NOMO-1 treated with dmso at 0.1 percent for 144 hours (cell line): Measurements from ENCODE around the gene FCN2.
A peak's percentile ranks its signal among the peaks of the same experiment; 100 is the strongest.

ENCODE experiments used
- DNase-seq: peaks from one replicate; lab custom pipeline; 2025; ENCODE audit not compliant: unreplicated experiment; lab: John Stamatoyannopoulos, UW

Gene FCN2

DNA sequence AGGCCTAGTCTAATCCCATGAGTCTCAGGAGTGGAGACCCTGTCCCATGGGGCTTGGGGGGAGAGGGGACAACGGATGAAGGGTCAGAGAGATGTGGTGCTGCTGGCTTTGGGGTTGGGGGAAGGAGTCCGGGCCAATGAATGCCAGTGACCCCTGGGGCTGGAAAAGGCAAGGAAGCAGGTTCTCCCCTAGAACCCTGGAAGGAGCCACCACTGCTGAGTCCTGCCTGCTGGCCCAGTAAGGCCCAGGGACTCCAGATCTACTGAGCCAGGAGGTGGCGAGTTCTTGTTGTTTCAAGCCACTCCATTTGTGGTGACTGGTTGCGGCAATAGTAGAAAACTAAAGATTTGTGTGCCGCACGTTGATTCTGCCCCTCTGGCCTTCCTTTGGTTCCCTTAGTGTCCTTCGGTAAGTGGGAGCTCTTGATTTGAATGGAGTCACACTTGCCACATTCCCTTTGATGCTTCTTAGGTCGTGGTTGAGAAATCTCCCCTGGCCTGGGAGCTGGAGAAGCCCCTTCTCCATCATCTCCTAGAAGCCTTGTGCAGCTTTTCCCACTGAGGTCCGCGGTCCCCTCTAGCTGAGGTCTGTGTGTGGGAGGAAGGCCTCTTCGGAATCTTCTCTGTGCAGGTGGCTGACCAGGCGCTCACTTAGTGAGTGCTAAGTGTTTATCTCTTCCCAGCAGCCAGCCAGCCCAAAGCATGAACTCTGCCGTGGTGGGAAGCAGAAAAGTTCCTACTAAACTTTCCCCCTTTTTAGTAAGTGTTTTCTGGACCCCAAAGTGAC is 28.1 kb downstream of the FCN2 start:
- no peak for DNase-seq

DNA sequence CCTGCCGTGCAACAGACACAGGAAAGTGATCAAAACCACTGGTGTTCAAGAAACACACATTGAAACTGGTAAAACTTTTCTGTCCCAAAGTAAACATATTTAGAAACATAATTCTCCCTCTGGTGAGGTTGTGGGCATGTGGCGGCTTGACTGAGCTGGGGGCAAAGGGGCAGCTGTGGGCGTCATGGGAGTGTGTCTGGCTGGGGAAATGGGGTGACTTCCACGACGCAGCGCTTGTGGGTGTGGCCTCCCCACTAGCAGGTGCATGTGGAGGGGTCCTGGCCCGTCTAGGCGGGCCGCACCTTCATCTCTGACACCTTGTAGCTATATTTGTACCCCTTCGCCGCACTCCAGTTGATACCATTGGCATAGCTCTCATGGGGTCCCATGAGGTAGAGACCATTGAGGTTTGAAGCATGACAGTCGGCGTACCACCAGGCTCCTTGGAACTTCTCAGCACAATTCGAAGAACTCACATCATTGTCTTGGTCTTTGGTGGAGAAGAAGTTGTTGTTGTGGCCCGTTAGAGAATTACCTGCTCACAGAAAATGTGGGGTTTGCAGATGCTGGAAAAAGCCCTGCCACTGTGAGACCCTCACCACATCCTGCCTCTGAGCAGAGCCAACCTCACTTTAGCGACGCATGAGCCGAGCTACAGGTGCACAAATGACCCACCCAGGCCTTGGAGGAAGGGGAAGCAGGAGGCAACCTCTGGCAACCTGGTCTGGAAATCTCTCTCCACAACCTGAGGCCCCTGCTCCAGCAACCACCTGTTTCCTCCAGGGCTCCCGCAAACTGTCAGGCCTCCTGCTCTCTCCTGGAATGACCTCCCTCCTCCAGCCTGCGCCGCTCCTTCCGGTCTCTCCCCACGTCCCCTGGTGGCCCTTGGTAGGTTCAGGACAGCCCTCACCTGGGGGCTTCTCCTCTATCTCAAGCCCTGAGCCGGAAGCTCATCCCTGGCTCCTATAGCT is 29.2 kb downstream of the FCN2 start:
- no peak for DNase-seq

DNA sequence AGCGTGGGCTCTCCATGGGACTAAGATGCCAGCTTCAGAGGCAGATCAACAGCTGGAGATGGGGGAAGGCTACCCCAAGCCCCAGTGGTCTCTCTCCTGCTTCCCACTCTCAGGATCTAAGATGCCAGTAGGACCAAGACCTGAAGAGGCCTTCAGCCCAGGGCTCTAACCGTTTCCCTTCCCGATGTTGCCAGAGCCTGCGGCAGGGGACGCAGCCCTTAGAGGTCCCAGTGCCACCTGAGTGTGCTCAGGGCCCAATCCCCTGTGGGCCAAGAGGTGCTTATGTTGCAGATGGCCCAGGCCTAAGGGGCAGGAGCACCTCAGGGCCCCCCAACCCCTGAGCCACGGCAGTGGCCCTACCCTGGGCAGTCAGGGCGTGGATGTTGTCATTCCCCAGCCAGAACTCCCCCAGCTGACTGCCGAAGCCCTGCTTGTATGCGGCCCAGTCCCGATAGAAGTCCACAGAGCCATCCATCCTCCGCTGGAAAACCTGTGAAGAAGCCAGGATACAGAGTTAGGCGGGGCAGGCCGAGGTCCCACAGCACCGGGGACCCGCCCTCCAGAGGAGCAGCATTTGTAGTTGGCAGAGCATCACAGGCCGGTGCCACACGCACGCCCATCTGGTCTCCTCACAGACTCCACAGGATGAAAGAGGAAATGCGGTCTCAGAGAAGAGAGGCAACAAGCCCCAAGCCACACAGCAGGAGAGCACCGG is 31.7 kb downstream of the FCN2 start:
- no peak for DNase-seq

DNA sequence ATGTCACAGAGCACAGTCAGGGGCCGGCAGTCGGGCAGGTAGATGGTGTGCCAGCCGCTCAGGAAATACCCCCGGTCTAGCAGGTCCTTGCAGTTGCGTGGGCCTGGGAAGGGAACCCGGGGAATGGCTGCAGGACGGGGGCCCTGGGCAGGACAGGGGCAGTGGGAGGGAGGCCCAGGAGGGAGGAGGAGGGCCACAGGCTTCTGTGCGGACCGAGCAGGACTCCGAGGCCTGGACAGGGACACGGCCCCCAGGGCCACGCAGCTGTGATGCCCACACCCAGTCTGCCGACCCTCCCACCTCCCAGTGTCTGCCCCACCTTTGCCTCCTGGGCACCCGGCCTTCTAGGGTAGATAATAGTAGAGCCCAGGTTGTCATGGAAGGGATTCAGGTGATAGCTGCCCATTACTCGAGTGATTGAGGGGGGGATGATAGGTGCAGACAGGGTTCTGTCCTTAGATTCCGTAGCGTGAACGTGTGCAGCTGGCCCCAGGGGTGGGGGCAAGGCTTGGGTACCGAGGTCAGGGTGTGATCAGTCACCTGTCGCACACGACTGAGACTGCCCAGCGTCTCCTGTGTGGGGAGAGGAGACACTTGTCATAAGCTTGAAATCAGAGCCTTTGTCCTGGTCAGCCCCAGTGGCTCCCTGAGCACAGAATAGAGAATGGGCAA is 32.6 kb downstream of the FCN2 start:
- no peak for DNase-seq

DNA sequence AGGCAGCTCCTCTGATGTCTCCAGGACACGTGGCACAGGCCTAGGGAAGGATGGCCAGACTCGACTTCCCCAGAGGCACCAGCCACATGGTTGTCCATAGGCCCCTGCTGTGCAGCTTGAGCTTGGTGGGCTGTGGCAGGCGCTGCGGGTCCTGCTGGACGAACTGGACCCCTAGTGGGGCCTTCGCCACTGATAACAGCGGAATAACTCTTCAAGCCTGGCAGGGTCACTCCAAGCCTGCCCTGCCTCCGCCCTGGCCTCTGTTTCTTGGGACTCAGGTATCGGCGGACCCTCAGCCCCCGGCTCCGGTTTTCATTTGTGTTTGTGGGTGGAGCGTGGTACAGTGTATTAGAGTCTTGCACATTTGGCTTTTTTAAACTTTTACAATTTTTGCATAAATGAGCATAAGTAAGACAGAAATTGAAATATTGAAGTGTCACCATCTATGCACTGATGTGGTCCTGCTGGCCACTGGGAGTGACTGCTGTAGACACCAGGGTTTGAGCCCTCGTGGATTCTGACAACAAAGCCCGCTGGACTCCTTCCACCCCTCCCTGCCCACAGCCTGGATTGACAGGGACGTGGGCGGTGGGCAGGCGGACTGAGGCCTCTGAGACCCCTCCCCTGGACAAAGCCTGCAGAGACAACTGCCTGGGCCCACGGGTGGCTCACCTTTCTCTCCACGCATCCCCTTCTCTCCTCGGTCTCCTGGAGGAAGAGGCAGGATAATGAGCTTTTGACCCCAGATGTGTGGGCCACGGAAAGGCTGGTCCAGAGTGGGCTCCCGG is 33.3 kb downstream of the FCN2 start:
- DNase-seq = no peak

DNA sequence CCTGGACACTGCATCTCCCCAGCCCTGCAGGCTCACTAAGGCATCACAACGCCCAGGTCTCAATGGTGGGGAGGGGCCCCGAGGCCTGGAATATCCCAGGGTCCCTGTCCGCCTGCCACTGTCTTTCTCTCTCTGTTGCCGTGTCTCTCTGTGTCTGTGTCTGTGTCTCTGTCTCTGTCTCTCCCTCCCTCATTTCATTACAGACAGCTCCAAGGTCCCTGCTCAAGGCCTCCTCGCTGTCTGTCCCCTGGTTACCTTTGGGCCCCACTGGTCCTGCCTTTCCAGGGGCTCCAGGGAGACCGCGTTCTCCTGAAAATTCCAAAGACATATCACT is 33.9 kb downstream of the FCN2 start:
- DNase-seq = no peak

DNA sequence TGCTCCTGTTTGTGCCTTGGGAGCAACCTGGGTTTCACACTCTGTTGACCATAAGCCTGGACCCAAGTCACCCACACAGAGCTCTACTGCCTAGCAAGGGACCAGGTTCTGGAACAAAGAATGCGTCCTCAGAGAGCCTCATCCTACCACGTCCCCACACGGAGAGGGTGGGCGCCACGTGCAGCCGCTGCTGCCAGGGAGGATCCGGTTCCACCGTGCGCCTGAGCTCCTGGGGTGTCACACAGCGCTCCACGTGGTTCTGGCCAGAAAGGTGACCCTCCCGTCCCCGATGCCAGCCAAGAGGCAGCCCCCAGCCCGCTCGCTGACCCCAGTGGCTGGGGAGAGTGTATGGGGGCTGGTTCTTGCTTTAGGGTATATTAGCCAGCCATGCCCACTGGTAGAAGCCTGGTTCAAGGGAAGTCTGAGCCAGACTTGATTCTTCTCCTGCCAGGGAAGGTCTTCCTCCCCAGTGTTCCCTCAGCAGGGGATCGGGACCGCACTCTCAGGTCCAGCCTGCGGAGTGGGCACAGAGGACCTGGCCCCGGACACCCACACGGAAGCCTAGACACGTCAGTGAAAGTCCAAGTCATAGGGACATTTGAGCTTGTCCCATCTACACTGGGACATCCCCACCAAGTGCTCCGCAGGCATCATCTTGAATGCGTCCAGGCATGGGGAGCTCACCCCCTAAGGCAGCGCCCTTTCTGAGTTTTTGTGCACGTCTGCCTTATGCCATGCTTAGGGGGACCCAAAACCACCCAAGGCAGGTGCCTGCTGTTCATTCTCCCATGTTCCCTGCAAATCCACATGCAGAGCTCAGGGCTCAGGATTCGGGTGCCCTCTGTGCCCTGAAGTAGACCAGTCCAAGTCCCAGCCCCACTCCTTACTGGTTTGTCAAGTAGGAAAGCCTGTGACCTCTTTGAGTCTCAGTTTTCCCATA is 34.7 kb downstream of the FCN2 start:
- no peak for DNase-seq

DNA sequence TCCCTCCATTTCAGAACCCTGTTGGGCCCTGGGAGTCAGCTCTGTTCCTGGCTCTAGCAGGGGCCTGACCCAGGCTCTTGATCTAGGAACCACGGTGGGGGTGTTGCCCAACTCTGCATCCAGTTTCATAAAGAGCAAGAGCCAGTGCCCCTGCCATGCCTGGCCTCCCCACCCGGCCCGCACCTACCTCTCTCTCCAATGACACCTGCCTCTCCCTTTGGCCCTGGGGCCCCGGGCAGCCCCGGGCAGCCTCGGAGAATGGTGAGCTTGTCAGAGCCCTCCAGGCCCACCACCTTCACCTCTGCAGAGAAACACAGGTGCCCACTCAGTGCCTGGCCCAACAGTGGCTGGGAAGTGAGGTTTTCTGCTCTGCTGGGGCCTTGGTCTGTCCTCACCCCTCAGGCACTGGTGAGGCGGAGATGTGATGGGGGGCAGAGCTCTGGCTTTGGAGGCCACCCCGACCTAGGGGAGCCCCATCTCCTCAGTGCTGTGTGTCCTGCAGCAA is 35.6 kb downstream of the FCN2 start:
- no peak for DNase-seq

DNA sequence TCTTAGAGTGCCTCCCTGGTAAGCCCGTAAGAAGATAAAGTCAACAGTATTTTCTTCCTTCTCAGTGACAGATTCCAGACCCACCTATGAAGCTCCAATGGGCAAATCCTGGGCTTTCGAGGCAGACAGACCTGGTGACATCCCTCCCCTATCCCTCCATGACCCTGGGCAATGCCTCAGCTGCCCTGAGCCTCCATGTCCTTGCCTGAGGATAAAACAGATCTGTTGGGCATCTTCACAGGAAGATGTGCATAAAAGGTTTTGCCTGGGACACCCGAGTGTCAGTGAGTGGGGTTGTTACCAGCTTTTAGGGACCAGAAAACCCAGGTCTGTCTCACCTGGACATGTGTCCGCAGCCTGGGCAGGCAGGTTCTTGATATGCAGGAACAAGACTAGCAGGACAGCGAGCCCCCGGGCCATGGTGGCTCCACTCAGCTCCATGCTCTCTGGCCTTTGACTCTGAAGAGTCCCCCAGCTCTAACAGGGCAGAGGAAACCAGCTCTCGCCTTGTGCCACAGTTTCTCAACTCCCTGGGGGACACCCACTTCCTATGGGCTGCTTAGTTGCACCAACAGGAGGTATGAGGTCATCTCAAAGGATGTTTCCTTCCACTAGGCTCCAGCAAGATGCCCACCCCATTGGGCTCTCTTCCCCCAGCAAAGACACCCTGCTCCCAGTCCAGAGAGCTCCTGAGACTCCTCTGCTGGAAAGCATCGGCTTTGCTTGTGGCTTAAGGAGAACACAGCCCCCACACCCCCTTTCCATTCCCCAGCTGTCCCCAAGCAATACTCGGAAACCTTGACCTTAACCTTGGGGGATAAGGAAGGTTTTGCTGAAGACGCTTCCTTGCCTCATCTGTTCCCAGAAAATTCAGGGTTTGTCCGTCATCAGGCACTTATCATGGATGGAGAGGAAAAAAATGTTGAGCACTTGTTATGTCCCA is 37.1 kb downstream of the FCN2 start, which contains the start of gene FCN1:
Gene FCN1, minus strand, starts transcription at position 482 of the 943 bp plus-strand sequence. Its CDS starts 41 bp downstream, at position 441.
- DNase-seq = peak; percentile 57

DNA sequence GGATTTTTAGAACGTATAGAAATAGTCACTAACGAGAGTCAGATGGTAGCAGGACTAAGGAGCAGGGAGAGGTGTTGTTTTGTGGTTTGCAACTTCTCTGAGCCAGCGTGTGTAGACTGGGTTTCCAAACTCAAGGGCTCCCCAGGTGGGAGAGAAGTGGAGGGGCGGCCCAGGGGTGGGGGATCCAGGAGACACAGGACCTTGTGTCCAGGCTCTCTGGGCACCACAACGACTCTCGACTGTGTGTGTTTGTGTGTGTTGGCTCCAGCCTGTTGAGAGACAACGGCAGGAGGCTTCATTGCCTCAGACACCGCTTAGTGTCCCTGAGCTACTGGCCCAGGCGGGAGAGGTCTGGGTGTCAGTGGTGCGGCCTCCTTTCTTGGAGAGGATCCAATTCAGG is 38.0 kb downstream of the FCN2 start:
- no peak for DNase-seq

DNA sequence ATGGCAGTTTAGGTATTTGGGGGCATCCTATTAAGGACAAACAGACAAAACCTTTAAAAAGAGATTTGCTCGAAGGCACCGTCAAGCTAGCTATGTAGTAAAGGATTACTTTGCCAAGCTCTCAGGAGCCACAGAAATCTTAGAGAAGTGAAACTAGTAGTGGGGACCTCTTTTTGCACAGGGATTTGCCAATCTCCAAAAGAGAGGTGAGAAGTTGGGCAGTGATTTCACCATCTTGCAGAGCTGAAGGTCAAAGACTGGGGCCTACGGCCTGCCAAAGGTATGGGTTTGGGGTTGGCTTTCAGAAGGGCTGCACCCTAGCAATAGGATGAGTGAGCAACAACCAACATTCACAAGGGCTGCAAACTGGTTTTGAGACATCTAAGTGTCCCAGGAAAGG is 38.7 kb downstream of the FCN2 start:
- peak; percentile 76 for DNase-seq

DNA sequence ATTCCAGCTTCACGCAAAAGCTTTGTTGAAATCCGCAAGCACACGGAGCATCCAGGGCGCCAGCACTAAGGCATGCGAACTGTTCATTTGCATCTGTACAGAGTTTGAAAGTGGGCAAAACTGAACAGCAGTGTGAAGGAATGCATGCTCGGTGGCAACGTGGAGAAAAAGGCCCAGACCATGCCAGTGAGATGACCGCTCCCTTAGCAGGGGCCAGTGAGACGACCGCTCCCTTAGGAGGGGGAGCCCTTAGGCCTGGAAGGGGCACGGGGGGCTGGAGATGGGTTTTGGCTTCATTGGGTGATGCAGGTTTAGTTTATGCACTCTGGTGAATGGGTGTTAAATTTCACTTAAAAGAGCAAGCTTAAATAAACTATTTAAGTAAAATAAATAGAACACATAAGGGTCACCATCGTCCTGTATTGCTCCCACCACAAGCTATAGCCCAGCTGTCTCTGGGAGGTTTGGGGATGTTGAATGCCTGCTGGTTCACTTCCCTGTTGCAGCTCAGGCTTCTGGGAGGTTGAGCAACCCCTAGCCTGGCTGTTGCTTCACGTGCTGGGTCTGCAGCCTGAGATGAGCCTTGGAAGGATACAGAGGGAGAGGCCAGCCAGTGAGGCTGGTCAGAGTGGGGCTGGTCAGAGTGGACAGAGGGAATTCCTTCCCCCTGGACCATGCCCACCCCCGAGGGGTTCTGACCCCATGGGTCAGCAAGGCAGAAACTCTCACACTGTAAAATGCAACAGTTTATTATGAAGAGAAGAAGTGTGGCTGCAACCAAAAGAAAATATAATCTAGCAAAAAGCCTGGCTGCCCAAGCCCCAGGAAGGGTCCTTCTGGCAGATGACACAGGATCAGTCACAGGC is 41.7 kb downstream of the FCN2 start:
- peak; percentile 79 for DNase-seq

DNA sequence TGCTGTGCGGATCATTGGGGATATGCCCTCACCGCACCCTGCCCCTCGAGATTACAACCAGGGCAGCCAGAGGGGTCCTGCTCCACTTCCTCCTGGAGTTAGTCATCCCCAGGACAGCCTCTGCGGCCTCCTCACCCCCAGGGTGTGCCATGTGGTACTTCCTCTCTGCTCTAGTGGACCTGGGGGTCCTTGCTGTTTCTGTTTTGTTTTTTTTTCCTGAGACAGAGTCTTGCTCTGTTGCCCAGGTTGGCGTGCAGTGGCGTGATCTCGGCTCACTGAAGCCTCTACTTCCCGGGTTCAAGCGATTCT is 42.3 kb downstream of the FCN2 start:
- DNase-seq = peak; percentile 69

DNA sequence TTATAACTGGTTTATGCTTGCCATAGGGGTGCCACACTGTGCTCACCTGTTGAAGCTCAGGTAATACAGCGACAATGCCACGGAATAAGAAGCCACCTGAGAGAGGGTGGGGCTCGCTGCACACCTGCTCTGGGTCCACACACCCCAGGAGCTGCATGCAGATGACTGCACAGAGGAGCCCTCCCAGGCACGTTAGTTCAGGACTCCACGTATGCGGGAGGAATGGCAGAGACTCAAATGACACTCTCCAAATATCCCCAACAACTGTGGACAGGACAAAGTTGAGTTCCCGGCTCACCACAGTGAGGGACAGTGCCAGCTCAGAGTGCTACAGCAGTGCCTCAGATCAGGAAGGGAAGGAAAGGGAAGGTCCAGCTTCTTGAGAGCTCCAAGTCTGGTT is 42.9 kb downstream of the FCN2 start:
- DNase-seq = no peak

DNA sequence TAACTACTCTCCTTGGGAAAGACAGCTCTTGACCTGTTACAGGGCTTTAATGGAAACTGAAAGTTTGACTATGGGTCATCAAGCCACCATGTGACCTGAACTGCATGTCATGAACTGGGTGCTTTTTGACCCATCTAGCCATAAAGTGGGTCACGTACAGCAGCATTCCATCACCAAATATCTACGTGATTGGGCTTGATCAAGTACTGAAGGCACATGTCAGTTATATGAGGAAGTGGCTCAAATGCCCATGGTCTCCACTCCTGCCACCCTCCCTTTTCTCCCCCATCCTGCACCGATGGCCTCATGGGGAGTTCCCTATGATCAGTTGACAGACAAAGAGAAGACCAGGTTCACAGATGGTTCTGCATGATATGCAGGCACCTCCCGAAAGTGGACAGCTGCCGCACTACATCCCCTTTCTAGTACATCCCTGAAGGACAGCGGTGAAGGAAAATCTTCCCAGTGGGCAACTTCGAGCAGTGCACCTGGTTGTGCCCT is 44.5 kb downstream of the FCN2 start:
- DNase-seq = peak; percentile 37

DNA sequence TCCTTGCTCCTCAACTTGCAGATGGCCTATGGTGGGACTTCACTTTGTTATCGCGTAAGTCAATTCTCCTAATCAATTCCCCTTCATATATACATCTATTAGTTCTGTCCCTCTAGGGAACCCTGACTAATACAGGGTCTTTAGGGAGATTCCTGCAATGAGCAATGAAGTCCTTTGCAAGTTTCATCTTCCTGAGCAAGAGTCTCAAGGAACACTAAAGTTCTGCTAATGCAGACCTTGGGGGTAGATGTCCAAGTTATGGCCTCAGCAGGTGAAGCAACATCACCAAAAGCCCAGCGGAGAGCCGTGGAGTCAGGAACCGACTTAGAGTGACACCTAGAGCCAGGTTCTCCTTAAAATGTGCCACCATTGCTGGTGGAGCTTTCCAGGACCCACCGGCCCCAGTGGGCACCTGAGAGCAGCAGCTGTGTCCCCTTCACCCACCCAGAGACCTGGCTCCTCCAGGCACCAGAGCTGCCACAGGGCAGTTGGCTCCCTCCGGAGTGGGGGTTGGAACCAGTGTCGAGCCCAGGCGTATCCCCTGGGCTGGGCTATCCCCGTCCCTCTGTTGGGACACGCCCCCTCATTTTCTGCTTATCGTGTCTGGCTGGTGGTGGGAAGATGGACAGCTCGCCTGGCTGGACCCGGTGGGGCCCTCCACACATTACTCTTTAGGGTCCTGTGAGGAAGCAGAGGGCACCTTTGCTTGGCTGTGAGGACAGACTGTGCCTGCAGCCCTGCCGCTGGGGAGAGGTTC is 48.0 kb downstream of the FCN2 start:
- no peak for DNase-seq
